ENCODE results near the gene HRH3.

Gene HRH3

GRCh38 chr20:62197311-62197710 lies 22.8 kb downstream of the HRH3 start:
- DNase-seq: no peak

- DNase-seq: no peak
Measured at GRCh38 chr20:62196286-62196685, 23.8 kb downstream of the HRH3 start.

GRCh38 chr20:62195736-62196135 lies 24.3 kb downstream of the HRH3 start:
- DNase-seq: no peak

- no peak for DNase-seq
Measured at GRCh38 chr20:62195075-62195405, 25.0 kb downstream of the HRH3 start.

- no peak for DNase-seq
Measured at GRCh38 chr20:62193079-62194025, 26.7 kb downstream of the HRH3 start.

- no peak for DNase-seq
Measured at GRCh38 chr20:62192635-62193034, 27.4 kb downstream of the HRH3 start.

- DNase-seq: no peak
Measured at GRCh38 chr20:62191781-62192559, 28.1 kb downstream of the HRH3 start.

- DNase-seq: no peak
Measured at GRCh38 chr20:62190639-62191411, 29.3 kb downstream of the HRH3 start.

- no peak for DNase-seq
Measured at GRCh38 chr20:62186887-62187866, 32.9 kb downstream of the HRH3 start.

GRCh38 chr20:62186096-62186426 lies 34.0 kb downstream of the HRH3 start:
- DNase-seq: no peak

- no peak for DNase-seq
Measured at GRCh38 chr20:62183426-62184142, 36.5 kb downstream of the HRH3 start.

GRCh38 chr20:62182469-62183425 lies 37.3 kb downstream of the HRH3 start, which contains the start of gene MTG2:
Gene MTG2 (plus strand): TSS chr20:62183028. CDS start chr20:62193421, 10,393 bp downstream.
- peak; percentile 94 for DNase-seq

- DNase-seq: no peak
Measured at GRCh38 chr20:62181808-62182207, 38.3 kb downstream of the HRH3 start.

- no peak for DNase-seq
Measured at GRCh38 chr20:62179162-62179504, 40.9 kb downstream of the HRH3 start.

GRCh38 chr20:62178316-62179161 lies 41.5 kb downstream of the HRH3 start:
- DNase-seq: no peak

- DNase-seq: peak; percentile 58
Measured at GRCh38 chr20:62177307-62177706, 42.8 kb downstream of the HRH3 start.

- DNase-seq: no peak
Measured at GRCh38 chr20:62176866-62177265, 43.2 kb downstream of the HRH3 start.

GRCh38 chr20:62175711-62176110 lies 44.4 kb downstream of the HRH3 start:
- DNase-seq: no peak

Measured in fibroblast of skin of right biceps (primary cell).